GM19099 (cell line): Measurements from ENCODE around the gene USP7.

Experiments
- POLR2A ChIP-seq: IDR thresholded peaks from 3 replicates; pipeline ENCODE4 v1.6.1; 2011; ENCODE audit warnings: low read depth; ENCODE audit not compliant: insufficient read length; ENCODE audit errors: extremely low read depth

USP7 gene

DNA sequence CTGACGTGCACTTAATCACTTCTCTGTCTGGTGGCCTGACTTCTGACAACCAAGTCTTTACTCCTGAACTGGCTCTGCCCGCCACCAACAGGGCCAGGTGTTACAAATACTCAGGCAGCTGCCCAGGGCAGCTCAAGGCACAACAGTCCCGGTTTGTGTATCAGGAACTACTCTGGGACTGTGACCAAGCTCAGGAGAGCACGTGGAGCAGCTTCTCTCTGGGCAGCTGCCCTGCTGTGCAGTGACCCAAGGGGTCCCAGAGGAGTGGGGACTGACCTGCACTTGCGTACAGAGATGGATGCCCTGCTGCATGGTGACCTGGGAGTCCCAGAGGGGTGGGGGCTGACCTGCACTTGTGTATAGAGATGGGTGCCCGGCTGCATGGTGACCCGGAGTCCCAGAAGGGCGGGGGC lies 59.7 kb downstream of the USP7 start:
- TF ChIP-seq POLR2A: no peak

GRCh38 chr16:8903004-8903403 lies 60.7 kb downstream of the USP7 start:
- TF ChIP-seq POLR2A: no peak

- TF ChIP-seq POLR2A: no peak
These were observed 62.3 kb downstream of the USP7 start for GRCh38 chr16:8901320-8901861.

DNA sequence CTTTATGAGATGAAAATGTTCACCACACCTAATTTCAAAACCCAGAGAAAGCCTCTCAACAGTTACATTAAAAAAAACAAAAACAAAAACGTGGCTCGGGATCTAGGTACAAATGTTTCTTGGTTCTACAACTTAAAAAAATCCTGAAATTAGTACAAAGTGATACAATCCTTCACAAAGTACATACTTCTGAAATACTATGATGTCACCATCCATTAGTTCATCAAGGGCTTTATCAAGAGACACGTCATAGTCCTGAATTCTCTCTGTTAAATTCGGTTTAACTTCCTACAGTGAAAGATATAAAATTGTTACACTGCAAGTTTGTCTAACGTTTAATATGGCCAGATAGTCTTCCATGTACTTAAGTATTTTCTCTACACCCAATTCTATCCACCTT lies 63.4 kb downstream of the USP7 start:
- TF ChIP-seq POLR2A: no peak

DNA sequence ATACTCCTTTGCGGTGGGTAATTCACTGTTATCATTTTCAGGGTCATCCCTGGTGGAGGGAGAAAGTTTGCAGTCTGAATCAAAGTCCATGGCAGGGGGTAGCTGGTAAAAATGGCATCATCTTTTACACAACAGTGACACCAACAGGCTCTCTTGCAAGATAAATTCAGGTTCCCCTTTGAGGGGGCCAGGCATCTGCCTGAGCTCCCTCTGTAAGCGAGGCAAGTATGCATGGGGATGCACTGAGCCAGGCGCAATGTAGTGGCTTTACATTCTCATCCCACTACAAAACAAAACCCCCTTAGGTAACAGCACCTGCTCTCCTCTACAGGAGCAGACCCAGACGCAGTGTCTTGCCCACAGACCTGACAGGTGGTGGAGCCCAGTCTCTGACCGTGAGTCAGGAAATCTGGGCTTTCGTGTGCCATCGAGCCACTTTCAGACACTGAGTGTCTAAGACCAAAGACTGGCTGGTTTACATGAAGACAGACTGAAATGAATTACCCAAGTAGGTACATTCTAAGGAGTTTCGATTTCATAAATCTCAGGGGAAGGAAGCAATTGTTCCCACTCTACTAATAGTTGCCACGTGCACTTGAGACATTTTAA lies 63.9 kb downstream of the USP7 start:
- TF ChIP-seq POLR2A: no peak

DNA sequence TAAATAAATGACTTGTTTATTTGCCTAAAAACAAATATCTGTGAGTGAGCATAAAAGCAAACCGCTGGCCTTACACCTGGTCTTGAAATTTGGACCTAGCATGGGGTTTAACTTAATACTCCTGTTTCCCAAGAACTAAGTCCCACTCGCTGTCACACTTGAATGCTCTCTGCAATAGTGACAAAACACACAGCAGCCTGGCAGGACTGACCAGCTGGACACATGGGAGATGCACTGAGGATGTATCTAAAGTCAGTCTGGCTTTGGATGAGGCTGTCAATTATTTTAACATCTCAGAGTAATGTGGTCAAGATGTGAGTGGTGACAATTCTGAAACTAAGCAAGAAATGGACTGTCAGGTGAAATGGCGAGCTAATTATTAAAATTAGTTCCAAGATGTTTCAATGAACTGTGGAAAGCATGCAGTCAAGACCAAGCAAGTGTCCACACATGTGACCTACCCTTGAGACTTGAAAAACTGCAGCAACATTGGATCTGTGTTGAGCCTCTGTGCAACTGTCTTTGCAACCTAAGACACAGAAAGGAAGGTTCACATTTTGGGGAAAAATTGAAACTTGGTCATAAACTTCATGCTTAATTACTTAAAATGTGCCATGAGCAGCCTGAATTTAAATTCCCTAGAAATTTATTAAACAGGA lies 64.9 kb downstream of the USP7 start:
- TF ChIP-seq POLR2A: no peak

DNA sequence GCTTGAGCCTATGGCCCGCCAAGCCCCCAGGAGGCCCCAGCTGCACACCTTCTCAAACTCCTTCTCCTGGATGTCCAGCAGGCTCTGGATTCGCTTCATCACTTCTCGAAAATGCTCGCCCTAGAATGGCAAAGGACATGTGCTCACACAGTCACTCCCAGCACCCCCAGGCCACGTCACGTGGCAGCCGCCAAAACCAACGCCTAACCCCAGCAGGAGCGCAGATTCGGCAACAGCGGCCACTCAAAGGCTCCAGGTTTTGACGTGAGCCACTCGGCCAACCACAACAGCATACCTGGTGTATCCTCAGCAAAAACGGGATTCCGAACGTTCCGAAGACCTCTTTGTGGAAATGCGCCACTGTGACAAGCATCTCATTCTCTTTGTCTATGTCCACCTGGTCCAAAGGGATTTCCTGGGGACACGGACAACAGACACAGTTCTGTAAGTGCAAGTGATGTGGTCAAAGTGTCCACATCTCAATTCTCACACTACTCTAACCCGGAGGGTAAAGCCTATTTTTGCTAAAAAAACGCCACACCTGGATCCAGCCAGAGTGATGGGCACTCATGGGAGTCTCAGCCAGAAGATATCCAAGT lies 68.9 kb downstream of the USP7 start:
- TF ChIP-seq POLR2A: no peak

DNA sequence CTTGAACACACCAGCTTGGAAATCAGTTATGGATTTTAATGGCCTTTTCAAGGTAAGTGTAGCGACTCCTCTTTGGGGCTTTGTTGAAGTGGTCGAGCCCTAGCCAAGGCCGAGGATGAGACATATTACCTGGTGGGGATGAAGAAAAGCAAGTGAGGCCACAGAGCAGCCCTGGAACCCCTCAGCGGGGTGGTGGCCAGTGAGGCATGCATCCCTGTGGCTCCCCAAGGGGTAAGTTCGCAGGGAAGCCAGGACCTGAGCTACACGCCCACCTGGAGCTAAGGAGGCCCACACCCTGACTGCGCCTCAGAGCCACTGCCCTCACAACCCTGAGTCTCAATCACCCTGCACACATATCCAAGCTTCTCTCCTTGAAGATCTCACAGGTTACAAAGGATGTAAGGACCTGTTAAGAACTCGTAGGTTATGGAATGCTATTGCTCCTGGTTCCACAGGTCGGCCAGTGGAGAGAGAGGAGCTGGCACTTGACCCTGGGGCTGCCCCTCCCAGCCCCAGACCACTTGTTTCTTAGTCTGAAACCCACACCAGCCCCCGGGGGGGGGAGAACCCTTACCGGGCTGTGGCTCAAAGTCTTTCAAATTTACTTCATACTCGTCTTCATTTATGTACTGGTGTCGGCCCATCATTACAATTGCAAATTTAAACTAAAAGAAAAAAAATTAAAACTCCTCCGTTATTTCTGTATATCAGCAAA lies 69.6 kb downstream of the USP7 start:
- no peak for TF ChIP-seq POLR2A

DNA sequence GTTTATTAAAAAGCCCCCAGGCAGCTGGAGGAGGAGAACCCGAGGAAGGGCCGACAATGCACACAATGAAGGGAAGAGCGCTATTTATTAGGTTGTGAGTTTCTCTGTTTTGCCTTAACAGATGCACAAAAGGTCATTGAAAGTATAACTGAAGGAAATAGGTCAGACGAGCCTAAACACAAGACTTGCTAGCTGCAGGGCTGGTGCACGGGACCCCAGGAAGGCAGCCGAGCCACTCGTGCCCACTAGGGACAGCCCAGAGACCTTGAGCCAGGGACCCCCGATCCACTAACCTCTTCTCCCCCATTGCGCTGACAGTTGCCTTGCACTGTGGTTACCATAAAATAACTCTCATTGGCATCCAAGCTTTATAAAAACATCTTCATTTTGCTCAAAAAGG lies 70.3 kb downstream of the USP7 start:
- TF ChIP-seq POLR2A: no peak

GRCh38 chr16:8892101-8892575 lies 71.6 kb downstream of the USP7 start:
- no peak for TF ChIP-seq POLR2A

DNA sequence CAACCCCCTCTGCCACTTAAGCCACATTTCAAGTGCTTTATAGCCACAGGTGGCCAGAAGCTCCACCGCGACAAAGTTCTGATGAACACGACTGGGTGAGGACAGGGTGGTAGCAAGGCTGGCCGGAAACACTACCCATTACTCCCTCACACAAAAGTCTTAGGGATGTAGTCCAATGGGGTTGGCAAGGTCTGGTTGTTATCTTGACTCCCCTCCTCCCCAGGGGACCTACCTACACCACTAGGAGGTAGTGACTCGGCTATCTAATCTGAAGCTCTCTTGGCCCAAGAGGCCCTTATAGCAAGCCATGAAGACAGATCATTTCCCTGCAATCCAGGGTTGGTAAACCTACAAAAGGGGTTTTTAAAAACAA lies 73.2 kb downstream of the USP7 start:
- no peak for TF ChIP-seq POLR2A

GRCh38 chr16:8889893-8890548 lies 73.7 kb downstream of the USP7 start:
- TF ChIP-seq POLR2A: no peak

DNA sequence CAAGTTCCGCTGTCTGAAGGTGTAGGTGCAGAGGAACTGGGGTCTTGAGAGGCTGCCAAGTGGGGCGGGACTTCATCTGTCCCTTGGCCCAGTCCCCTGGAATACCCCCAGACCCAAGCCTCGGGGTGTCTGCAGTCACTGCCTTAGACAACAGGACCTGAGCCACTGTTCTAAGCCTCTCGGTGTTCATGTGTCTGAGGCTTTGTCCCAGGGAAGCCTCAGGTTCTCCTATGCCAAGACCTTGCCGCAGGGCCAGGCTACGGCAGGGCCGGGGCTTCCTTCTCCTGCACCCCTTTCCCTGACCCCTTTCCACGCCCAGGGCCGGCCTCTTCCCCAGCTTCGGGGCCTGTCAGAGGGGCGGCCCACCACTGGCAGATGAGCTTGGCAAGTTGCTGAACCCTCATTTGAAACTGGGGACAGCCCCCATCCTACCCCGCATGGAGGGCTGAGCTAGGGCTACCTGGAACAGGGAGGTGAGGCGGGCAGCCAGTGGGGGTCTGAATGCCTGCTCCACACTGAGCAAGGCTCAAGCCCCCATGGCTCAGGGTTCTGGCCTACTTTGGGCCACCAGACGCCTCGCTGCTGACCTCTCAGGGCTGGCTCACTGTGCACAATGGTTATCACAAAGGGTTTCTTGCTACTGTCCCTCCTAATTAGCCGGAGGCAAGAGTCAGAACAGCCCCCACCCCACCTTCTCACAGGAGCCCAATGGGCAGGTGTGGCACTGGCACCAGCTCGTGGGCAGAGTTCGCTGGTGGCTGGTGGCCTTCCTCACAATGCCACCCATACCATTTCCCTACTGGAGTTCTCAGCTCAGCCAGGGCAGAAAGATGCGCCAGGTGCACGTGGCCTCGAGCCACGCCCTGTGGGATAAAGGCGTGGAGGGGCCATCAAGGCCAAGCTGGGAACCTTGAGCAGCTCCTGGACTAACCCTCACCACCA lies 74.5 kb downstream of the USP7 start:
- no peak for TF ChIP-seq POLR2A
